VCaP (cell line): ENCODE data around the gene MPZL3.

Experiments used
- H3K27ac ChIP-seq: fragments of 450-650 bp; 2 replicates; pipeline ENCODE4 v1.5.1; 2017
- TF ChIP-seq, protein P1 (sequence below): fragments of 450-650 bp; conservative IDR thresholded peaks from 2 replicates; pipeline ENCODE4 v1.5.1; 2017; ENCODE audit warnings: mild to moderate bottlenecking, moderate library complexity

MPZL3 gene

DNA sequence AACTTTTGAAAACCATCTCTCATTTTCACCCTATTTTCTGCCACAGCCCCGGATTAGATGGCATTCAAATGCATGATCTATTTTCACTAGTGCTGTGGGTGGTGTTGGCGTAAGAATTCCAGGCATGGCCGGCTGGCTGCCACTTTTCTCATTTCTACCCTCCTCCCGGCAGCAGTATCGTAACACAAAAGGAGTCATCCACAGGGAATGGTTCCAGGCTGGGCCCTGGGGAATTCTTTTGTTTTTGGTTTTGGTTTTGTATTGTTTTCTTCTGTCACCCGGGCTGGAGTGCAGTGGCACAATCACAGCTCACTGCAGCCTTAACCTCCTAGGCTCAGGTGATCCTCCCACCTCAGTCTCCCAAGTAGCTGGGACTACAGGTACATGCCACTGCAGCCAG lies 41.2 kb downstream of the MPZL3 start:
- no peak overlapping the region for H3K27ac ChIP-seq
- TF ChIP-seq, protein P1, sequence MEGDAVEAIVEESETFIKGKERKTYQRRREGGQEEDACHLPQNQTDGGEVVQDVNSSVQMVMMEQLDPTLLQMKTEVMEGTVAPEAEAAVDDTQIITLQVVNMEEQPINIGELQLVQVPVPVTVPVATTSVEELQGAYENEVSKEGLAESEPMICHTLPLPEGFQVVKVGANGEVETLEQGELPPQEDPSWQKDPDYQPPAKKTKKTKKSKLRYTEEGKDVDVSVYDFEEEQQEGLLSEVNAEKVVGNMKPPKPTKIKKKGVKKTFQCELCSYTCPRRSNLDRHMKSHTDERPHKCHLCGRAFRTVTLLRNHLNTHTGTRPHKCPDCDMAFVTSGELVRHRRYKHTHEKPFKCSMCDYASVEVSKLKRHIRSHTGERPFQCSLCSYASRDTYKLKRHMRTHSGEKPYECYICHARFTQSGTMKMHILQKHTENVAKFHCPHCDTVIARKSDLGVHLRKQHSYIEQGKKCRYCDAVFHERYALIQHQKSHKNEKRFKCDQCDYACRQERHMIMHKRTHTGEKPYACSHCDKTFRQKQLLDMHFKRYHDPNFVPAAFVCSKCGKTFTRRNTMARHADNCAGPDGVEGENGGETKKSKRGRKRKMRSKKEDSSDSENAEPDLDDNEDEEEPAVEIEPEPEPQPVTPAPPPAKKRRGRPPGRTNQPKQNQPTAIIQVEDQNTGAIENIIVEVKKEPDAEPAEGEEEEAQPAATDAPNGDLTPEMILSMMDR, result no peak

DNA sequence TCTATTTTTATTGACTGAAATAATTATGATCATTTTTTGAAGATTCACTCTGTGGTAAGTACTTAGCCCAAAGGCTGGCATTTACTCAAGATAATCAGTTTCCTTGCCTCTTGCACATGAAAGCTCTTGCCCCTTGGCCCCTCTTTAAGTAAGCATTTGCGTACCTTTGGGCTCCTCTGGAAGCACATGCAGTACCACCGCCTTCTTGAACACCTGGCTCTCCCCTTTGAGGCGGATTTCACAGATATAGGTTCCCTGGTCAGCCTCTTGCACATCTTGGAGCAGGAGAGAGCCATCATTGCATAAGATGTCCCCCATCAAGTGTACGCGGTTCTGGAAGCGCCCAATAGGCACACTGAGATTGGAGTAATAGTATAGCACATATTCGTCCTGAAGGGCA lies 41.8 kb downstream of the MPZL3 start:
- no peak overlapping the region for H3K27ac ChIP-seq
- TF ChIP-seq, protein P1, result no peak

DNA sequence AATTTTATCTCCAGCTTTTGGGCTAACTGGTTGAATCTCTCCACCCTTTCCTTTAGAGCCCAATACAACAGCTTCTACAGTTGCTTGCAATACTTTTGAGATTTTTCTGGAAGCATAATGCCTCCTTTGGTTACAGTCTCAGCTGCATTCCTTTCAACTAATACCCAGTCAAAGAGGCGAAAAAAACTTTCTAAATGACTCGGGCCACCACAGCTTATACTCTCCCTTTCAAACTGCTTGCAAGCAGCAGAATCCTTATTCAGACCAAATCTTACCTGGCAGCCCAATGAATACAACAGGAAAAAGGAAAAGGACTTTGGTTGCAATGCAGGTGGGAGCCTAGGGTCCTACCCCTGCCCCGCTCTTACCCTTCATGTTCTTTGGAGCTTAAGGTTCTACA lies 43.1 kb downstream of the MPZL3 start:
- no peak overlapping the region for H3K27ac ChIP-seq
- TF ChIP-seq, protein P1, result no peak

DNA sequence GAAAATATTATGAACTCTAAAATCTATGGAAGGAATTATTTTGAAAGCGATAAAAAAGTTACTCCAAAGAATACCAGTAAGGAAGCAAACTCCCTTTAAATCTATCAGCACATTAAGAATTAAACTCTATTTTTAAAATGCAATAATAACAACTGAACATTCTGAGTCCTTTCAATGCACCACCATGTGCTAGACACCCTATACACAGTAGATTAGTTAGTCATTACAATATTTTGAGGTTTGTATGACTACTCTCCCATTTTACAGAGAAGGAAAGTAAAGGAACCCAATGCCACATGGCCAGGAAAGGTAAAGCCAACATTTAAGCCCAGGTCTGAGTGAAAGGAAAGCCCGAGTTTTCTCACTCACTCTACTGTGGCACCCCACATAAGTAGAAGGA lies 45.1 kb downstream of the MPZL3 start:
- no peak overlapping the region for H3K27ac ChIP-seq
- TF ChIP-seq, protein P1, result no peak

DNA sequence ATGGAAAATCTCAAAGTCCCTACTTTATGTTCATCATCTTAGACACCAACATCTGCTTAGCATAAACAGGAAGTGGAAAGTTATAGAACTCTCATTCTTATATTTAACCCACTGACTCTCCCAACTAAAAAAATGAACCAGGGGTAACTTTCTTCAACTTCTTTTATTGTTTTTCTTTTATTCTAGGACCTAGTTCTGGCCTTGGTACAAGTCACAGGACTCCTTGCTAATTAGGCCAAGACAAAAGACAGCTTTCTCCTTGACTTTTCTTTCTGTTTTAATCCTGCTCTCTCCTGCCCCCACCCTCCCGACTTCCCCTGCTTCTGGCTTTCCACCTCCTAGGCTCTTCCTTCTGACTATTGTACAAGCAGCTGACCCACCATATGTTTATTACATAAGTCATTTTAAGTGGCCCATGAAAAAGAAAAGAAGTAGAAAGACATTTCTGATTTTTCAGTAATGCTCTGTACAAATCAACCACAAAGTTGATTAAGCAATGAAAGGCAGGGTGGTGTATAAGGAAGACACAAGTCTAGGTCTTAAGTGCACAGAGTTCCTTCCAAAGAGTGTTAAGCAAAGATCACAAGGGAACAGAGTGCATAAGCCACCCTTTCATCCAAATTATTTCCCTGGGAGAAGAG lies 45.7 kb downstream of the MPZL3 start:
- TF ChIP-seq, protein P1, result no peak
- H3K27ac ChIP-seq, result no peak overlapping the region

DNA sequence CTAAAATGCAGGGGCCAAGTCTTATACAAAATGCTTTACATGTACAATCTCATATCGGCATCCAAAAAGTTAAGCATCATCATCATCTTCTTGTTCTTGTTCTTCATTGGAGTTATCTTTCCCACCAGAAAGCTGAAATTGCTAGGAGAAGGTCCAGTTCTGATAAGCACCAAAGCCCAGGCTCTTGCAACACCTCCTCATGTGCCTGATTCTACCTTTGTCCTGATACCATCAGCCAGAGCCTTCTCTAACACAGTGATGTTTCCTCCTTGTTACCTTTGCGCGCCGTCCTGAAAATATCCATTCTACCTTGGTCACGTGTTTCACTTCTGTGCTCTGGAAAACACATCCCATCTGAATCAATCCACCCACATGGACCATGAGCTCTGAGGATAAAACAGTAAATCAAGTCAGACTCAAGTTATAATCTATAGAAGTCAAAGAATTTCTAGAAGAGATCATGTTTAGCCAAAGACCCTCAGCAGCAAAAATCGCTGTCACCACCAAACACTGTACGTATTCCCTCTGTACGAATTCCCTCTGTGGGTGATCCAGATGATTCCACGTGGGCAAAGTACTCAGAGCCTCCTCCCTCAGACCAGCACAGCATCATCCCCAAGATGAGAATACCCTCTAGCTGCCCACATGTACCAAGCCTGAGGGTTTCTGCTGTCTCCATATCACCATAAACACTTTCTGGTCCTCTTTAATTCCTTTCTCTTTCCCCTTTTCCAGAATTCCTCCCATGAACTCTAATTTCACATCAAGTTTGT lies 46.4 kb downstream of the MPZL3 start:
- TF ChIP-seq, protein P1, result no peak
- H3K27ac ChIP-seq, result no peak overlapping the region

DNA sequence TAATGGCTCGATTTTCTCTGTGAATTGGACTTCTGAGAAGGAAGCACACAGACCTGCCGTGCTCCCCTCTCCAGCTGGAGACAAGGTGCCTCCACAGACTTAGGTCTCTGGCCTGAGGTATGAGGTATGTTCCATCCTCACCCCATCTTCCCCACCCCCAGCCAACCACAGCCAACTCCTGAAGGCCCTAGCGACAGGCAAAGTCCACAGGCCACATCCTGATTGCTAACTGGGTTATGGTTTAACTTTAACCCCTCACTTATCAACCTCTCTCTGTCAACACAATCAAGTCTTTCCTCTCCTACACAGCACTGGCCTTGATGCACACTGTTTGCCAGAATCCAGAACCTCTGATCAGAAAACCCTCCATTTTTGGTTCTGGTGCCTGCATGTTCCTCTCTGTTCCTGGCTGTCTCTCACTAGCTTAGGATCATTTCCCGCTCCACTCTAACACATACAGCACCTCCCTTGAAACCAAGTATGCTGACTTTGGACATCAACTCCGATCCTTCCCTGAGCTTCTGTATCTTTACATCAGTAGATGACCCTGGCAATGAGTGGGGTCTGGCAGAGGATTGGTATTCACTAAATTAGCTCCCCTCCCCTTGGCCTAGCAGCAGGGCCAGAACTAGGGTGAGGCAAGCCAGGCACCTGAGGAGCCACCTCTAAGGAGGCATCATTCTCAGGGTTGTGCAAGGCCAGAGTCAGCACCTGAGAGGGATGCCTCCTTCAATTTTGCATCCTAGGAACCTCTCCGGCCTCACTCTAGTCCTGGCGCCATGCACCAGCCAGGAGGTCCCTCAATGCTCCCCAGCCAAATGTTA lies 49.4 kb downstream of the MPZL3 start:
- TF ChIP-seq, protein P1, result no peak

More for the DNA sequence above, 49.4 kb downstream of the MPZL3 start:
- no peak overlapping the region for H3K27ac ChIP-seq
